Measurements from ENCODE around the gene CREB3. TPM values are rescaled to one million over a fixed set of nuclear protein-coding genes. Genes with fewer than 3 reads are reported as not detected.
A peak's percentile ranks its signal among the peaks of the same experiment; 100 is the strongest.

CREB3 gene
- total and polyA plus RNA-seq, 9 donors: 23.5 to 30.7 (median 26.6) TPM

GRCh38 chr9:35731415-35732184 is 866 bp upstream of the CREB3 start:
- Histone ChIP-seq H3K4me3 (ENCODE audit: low read length) (peak overlapping the region; percentile 84), H3K36me3 (ENCODE audit: control insufficient read depth, insufficient read depth, low read length) (peaks cover 38% of the 10 kb centered on the region), H3K27me3 (ENCODE audit: control insufficient read depth, insufficient read depth, low read length) (no peaks in the 10 kb centered on the region), H3K9me3 (replicated peaks; ENCODE audit: control insufficient read depth, low read depth, low read length) (no peaks in the 10 kb centered on the region), H3K4me1 (ENCODE audit: control insufficient read depth, insufficient read depth, low read length) (peaks cover 52% of the 10 kb centered on the region), H3K27ac (ENCODE audit: low read length) (peak overlapping the region; percentile 98)
- under 1% methylated on average over 45 of the region's 47 CpGs for WGBS (ENCODE audit: insufficient coverage)
- DNase-seq: no peak

- WGBS (ENCODE audit: insufficient coverage): 0% methylated on average over 5 of the region's 14 CpGs
- DNase-seq: peak; percentile 54
- Histone ChIP-seq H3K36me3 (ENCODE audit: control insufficient read depth, insufficient read depth, low read length) (peaks cover 47% of the 10 kb centered on the region), H3K27ac (ENCODE audit: low read length) (peak overlapping the region; percentile 98), H3K4me1 (ENCODE audit: control insufficient read depth, insufficient read depth, low read length) (peaks cover 39% of the 10 kb centered on the region), H3K27me3 (ENCODE audit: control insufficient read depth, insufficient read depth, low read length) (no peaks in the 10 kb centered on the region), H3K9me3 (replicated peaks; ENCODE audit: control insufficient read depth, low read depth, low read length) (no peaks in the 10 kb centered on the region), H3K4me3 (ENCODE audit: low read length) (peak overlapping the region; percentile 84)
Measured at GRCh38 chr9:35732800-35733541, 505 bp downstream of the CREB3 start.

GRCh38 chr9:35734096-35734495 is 1.6 kb downstream of the CREB3 start:
- no CpG with 5 or more reads among the region's 3 CpGs for WGBS (ENCODE audit: insufficient coverage)
- H3K4me1 ChIP-seq (ENCODE audit: control insufficient read depth, insufficient read depth, low read length): peaks cover 29% of the 10 kb centered on the region
- no peak overlapping the region for H3K4me3 ChIP-seq (ENCODE audit: low read length)
- no peaks in the 10 kb centered on the region for H3K9me3 ChIP-seq (replicated peaks; ENCODE audit: control insufficient read depth, low read depth, low read length)
- H3K36me3 ChIP-seq (ENCODE audit: control insufficient read depth, insufficient read depth, low read length): peaks cover 54% of the 10 kb centered on the region
- H3K27ac ChIP-seq (ENCODE audit: low read length): no peak overlapping the region
- no peak for DNase-seq
- H3K27me3 ChIP-seq (ENCODE audit: control insufficient read depth, insufficient read depth, low read length): no peaks in the 10 kb centered on the region

GRCh38 chr9:35736201-35736633 is 3.8 kb downstream of the CREB3 start:
- WGBS (ENCODE audit: insufficient coverage): 49% methylated on average over 4 of the region's 5 CpGs
- H3K27ac ChIP-seq (ENCODE audit: low read length): no peak overlapping the region
- H3K4me1 ChIP-seq (ENCODE audit: control insufficient read depth, insufficient read depth, low read length): peaks cover 8% of the 10 kb centered on the region
- H3K9me3 ChIP-seq (replicated peaks; ENCODE audit: control insufficient read depth, low read depth, low read length): no peaks in the 10 kb centered on the region
- H3K4me3 ChIP-seq (ENCODE audit: low read length): no peak overlapping the region
- peak; percentile 73 for DNase-seq
- H3K27me3 ChIP-seq (ENCODE audit: control insufficient read depth, insufficient read depth, low read length): no peaks in the 10 kb centered on the region
- H3K36me3 ChIP-seq (ENCODE audit: control insufficient read depth, insufficient read depth, low read length): peaks cover 67% of the 10 kb centered on the region

- Histone ChIP-seq H3K9me3 (replicated peaks; ENCODE audit: control insufficient read depth, low read depth, low read length) (no peaks in the 10 kb centered on the region), H3K36me3 (ENCODE audit: control insufficient read depth, insufficient read depth, low read length) (peaks cover 76% of the 10 kb centered on the region), H3K27ac (ENCODE audit: low read length) (no peak overlapping the region), H3K4me1 (ENCODE audit: control insufficient read depth, insufficient read depth, low read length) (peaks cover 7% of the 10 kb centered on the region), H3K27me3 (ENCODE audit: control insufficient read depth, insufficient read depth, low read length) (no peaks in the 10 kb centered on the region), H3K4me3 (ENCODE audit: low read length) (no peak overlapping the region)
- DNase-seq: no peak
- WGBS (ENCODE audit: insufficient coverage): 77% methylated on average over 4 of the region's 7 CpGs
Measured at GRCh38 chr9:35737143-35737542, 4.7 kb downstream of the CREB3 start.

- Histone ChIP-seq H3K4me3 (ENCODE audit: low read length) (no peak overlapping the region), H3K9me3 (replicated peaks; ENCODE audit: control insufficient read depth, low read depth, low read length) (no peaks in the 10 kb centered on the region), H3K27ac (ENCODE audit: low read length) (no peak overlapping the region), H3K4me1 (ENCODE audit: control insufficient read depth, insufficient read depth, low read length) (peaks cover 1% of the 10 kb centered on the region), H3K36me3 (ENCODE audit: control insufficient read depth, insufficient read depth, low read length) (peaks cover 82% of the 10 kb centered on the region), H3K27me3 (ENCODE audit: control insufficient read depth, insufficient read depth, low read length) (no peaks in the 10 kb centered on the region)
- WGBS (ENCODE audit: insufficient coverage): 83% methylated on average over 4 of the region's 4 CpGs
- DNase-seq: no peak
Measured at GRCh38 chr9:35738186-35738585, 5.7 kb downstream of the CREB3 start.

- Histone ChIP-seq H3K36me3 (ENCODE audit: control insufficient read depth, insufficient read depth, low read length) (peaks cover 89% of the 10 kb centered on the region), H3K9me3 (replicated peaks; ENCODE audit: control insufficient read depth, low read depth, low read length) (no peaks in the 10 kb centered on the region), H3K27me3 (ENCODE audit: control insufficient read depth, insufficient read depth, low read length) (no peaks in the 10 kb centered on the region), H3K4me1 (ENCODE audit: control insufficient read depth, insufficient read depth, low read length) (no peaks in the 10 kb centered on the region), H3K4me3 (ENCODE audit: low read length) (no peak overlapping the region), H3K27ac (ENCODE audit: low read length) (no peak overlapping the region)
- DNase-seq: no peak
- 97% methylated on average over 3 of the region's 7 CpGs for WGBS (ENCODE audit: insufficient coverage)
Measured at GRCh38 chr9:35738924-35739323, 6.5 kb downstream of the CREB3 start.

GRCh38 chr9:35740243-35740642 is 7.8 kb downstream of the CREB3 start:
- no peaks in the 10 kb centered on the region for H3K4me1 ChIP-seq (ENCODE audit: control insufficient read depth, insufficient read depth, low read length)
- H3K27me3 ChIP-seq (ENCODE audit: control insufficient read depth, insufficient read depth, low read length): no peaks in the 10 kb centered on the region
- H3K4me3 ChIP-seq (ENCODE audit: low read length): no peak overlapping the region
- no peak for DNase-seq
- H3K36me3 ChIP-seq (ENCODE audit: control insufficient read depth, insufficient read depth, low read length): peaks cover 92% of the 10 kb centered on the region
- 93% methylated on average over 3 of the region's 6 CpGs for WGBS (ENCODE audit: insufficient coverage)
- no peak overlapping the region for H3K27ac ChIP-seq (ENCODE audit: low read length)
- H3K9me3 ChIP-seq (replicated peaks; ENCODE audit: control insufficient read depth, low read depth, low read length): no peaks in the 10 kb centered on the region

GRCh38 chr9:35741740-35742139 is 9.3 kb downstream of the CREB3 start:
- Histone ChIP-seq H3K9me3 (replicated peaks; ENCODE audit: control insufficient read depth, low read depth, low read length) (no peaks in the 10 kb centered on the region), H3K27ac (ENCODE audit: low read length) (no peak overlapping the region), H3K27me3 (ENCODE audit: control insufficient read depth, insufficient read depth, low read length) (no peaks in the 10 kb centered on the region), H3K4me1 (ENCODE audit: control insufficient read depth, insufficient read depth, low read length) (peaks cover 9% of the 10 kb centered on the region), H3K4me3 (ENCODE audit: low read length) (no peak overlapping the region), H3K36me3 (ENCODE audit: control insufficient read depth, insufficient read depth, low read length) (peaks cover 84% of the 10 kb centered on the region)
- WGBS (ENCODE audit: insufficient coverage): 88% methylated on average over 4 of the region's 7 CpGs
- DNase-seq: no peak

- peaks cover 69% of the 10 kb centered on the region for H3K36me3 ChIP-seq (ENCODE audit: control insufficient read depth, insufficient read depth, low read length)
- H3K27ac ChIP-seq (ENCODE audit: low read length): no peak overlapping the region
- no peaks in the 10 kb centered on the region for H3K9me3 ChIP-seq (replicated peaks; ENCODE audit: control insufficient read depth, low read depth, low read length)
Measured at GRCh38 chr9:35743452-35743851, 11.0 kb downstream of the CREB3 start.

More at GRCh38 chr9:35743452-35743851, 11.0 kb downstream of the CREB3 start:
- WGBS (ENCODE audit: insufficient coverage): 78% methylated on average over 2 of the region's 2 CpGs
- DNase-seq: no peak
- peaks cover 25% of the 10 kb centered on the region for H3K4me1 ChIP-seq (ENCODE audit: control insufficient read depth, insufficient read depth, low read length)
- H3K4me3 ChIP-seq (ENCODE audit: low read length): no peak overlapping the region
- H3K27me3 ChIP-seq (ENCODE audit: control insufficient read depth, insufficient read depth, low read length): no peaks in the 10 kb centered on the region

All from muscle of leg (tissue), 11 donors.